H9 (cell line): ENCODE data around the gene EPS8. TPM values are rescaled to one million over a fixed set of nuclear protein-coding genes. Genes with fewer than 3 reads are reported as not detected.

Experiments
- DNase-seq: peaks from one replicate; pipeline ENCODE4 v3.0.0-alpha.2; 2017
- H2AFZ ChIP-seq: one replicate; pipeline ENCODE4 v1.6.1; 2013; ENCODE audit warnings: mild to moderate bottlenecking, low read length, control low read depth, moderate library complexity
- H2AK5ac ChIP-seq: 2 replicates; pipeline ENCODE4 v1.6.1; 2013; ENCODE audit warnings: low read length, control low read depth, mixed read lengths; ENCODE audit not compliant: insufficient read length
- H2BK120ac ChIP-seq: one replicate; pipeline ENCODE4 v1.6.1; 2013; ENCODE audit warnings: low read depth, mild to moderate bottlenecking, low read length, control low read depth, inconsistent platforms; ENCODE audit not compliant: poor library complexity, severe bottlenecking
- H2BK12ac ChIP-seq: 2 replicates; pipeline ENCODE4 v1.6.1; 2013; ENCODE audit warnings: low read length, control low read depth, mixed read lengths, low read depth; ENCODE audit not compliant: insufficient read length
- H2BK15ac ChIP-seq: 2 replicates; pipeline ENCODE4 v1.6.1; 2013; ENCODE audit warnings: low read depth, low read length, control low read depth
- H2BK20ac ChIP-seq: one replicate; pipeline ENCODE4 v1.6.1; 2013; ENCODE audit warnings: low read depth, mild to moderate bottlenecking, low read length, control low read depth, inconsistent platforms; ENCODE audit not compliant: poor library complexity, severe bottlenecking
- H2BK5ac ChIP-seq: 2 replicates; pipeline ENCODE4 v1.6.1; 2013; ENCODE audit warnings: low read length, control low read depth, mixed read lengths; ENCODE audit not compliant: insufficient read length
- H3K14ac ChIP-seq: 2 replicates; pipeline ENCODE4 v1.6.1; 2013; ENCODE audit warnings: low read length, control low read depth; ENCODE audit not compliant: insufficient read depth
- H3K18ac ChIP-seq: 2 replicates; pipeline ENCODE4 v1.6.1; 2013; ENCODE audit warnings: low read depth, mild to moderate bottlenecking, mixed read lengths, low read length, control low read depth; ENCODE audit not compliant: insufficient read length
- H3K23ac ChIP-seq: 2 replicates; pipeline ENCODE4 v1.6.1; 2013; ENCODE audit warnings: low read length, control low read depth, mixed read lengths, low read depth; ENCODE audit not compliant: insufficient read length
- H3K23me2 ChIP-seq: 2 replicates; pipeline ENCODE4 v1.6.1; 2013; ENCODE audit warnings: low read depth, mild to moderate bottlenecking, mixed read lengths, low read length, control low read depth; ENCODE audit not compliant: insufficient read length, poor library complexity, severe bottlenecking
- H3K27ac ChIP-seq: 2 replicates; pipeline ENCODE4 v1.5.1; 2013; ENCODE audit warnings: low read length, control low read depth, mixed read lengths, low read depth; ENCODE audit not compliant: insufficient read length
- H3K27me3 ChIP-seq: 2 replicates; pipeline ENCODE4 v1.6.1; 2013; ENCODE audit warnings: low read length, control low read depth, inconsistent platforms; ENCODE audit not compliant: insufficient read depth
- H3K4ac ChIP-seq: 2 replicates; pipeline ENCODE4 v1.6.1; 2013; ENCODE audit warnings: low read depth, mild to moderate bottlenecking, control low read depth, inconsistent platforms, low read length, moderate library complexity
- H3K4me1 ChIP-seq: 2 replicates; pipeline ENCODE4 v1.6.1; 2013; ENCODE audit warnings: low read length, control low read depth, inconsistent platforms; ENCODE audit not compliant: insufficient read depth
- H3K4me2 ChIP-seq: 2 replicates; pipeline ENCODE4 v1.6.1; 2013; ENCODE audit warnings: low read length, control low read depth, mixed read lengths; ENCODE audit not compliant: insufficient read length, insufficient read depth
- H3K56ac ChIP-seq: 2 replicates; pipeline ENCODE4 v1.6.1; 2013; ENCODE audit warnings: low read depth, mild to moderate bottlenecking, mixed read lengths, low read length, control low read depth; ENCODE audit not compliant: insufficient read length
- H3K79me1 ChIP-seq: 2 replicates; pipeline ENCODE4 v1.6.1; 2013; ENCODE audit warnings: low read depth, mild to moderate bottlenecking, moderate library complexity, low read length, control low read depth, inconsistent platforms; ENCODE audit not compliant: insufficient read depth, poor library complexity, severe bottlenecking
- H3K79me2 ChIP-seq: 2 replicates; pipeline ENCODE4 v1.6.1; 2013; ENCODE audit warnings: low read length, control low read depth, inconsistent platforms; ENCODE audit not compliant: insufficient read depth
- H3K9ac ChIP-seq: 2 replicates; pipeline ENCODE4 v1.6.1; 2013; ENCODE audit warnings: low read length, control low read depth, mixed read lengths; ENCODE audit not compliant: insufficient read length; ENCODE audit errors: extremely low read depth
- H3K9me3 ChIP-seq: one replicate; pipeline ENCODE4 v1.6.1; 2013; ENCODE audit warnings: low read depth, low read length, inconsistent platforms; ENCODE audit not compliant: control insufficient read depth
- H3T11ph ChIP-seq: one replicate; pipeline ENCODE4 v1.6.1; 2013; ENCODE audit warnings: mild to moderate bottlenecking, low read length, control low read depth, inconsistent platforms
- H4K20me1 ChIP-seq: one replicate; pipeline ENCODE4 v1.6.1; 2013; ENCODE audit not compliant: control insufficient read depth, insufficient read length, insufficient read depth
- H4K5ac ChIP-seq: 2 replicates; pipeline ENCODE4 v1.6.1; 2013; ENCODE audit warnings: low read depth, mild to moderate bottlenecking, mixed read lengths, low read length, control low read depth; ENCODE audit not compliant: insufficient read length
- H4K8ac ChIP-seq: replicated peaks from 2 replicates; pipeline ENCODE4 v1.6.1; 2013; ENCODE audit warnings: low read length, control low read depth, mixed read lengths, low read depth; ENCODE audit not compliant: insufficient read length
- H4K91ac ChIP-seq: 2 replicates; pipeline ENCODE4 v1.6.1; 2013; ENCODE audit warnings: low read depth, mild to moderate bottlenecking, moderate library complexity, mixed read lengths, low read length, control low read depth; ENCODE audit not compliant: insufficient read length
- H3K27ac Mint-ChIP-seq, 3 experiments: 2 replicates in 2 of 3; 3 replicates in 1 of 3; pipeline ENCODE4 v1.8.0; 2020 to 2021; ENCODE audit warnings: mixed read lengths in 3 of 3, mild to moderate bottlenecking in 1 of 3, moderate library complexity in 1 of 3
- H3K27me3 Mint-ChIP-seq: 2 replicates; pipeline ENCODE4 v1.8.0; 2021; ENCODE audit warnings: low read depth, mild to moderate bottlenecking, moderate library complexity, mixed read lengths
- H3K36me3 Mint-ChIP-seq, 3 experiments: 2 replicates in 2 of 3; 3 replicates in 1 of 3; pipeline ENCODE4 v1.8.0; 2020 to 2021; ENCODE audit warnings: low read depth in 3 of 3, mixed read lengths in 3 of 3; ENCODE audit not compliant: insufficient read depth in 1 of 3
- H3K4me1 Mint-ChIP-seq, 2 experiments: 2 replicates each; pipeline ENCODE4 v1.8.0; 2020; ENCODE audit warnings: mixed read lengths in 2 of 2
- H3K4me3 Mint-ChIP-seq, 2 experiments: 2 replicates in 1 of 2; 3 replicates in 1 of 2; pipeline ENCODE4 v1.8.0; 2020 to 2021; ENCODE audit warnings: mild to moderate bottlenecking in 2 of 2, mixed read lengths in 2 of 2, moderate library complexity in 1 of 2
- H3K9me3 Mint-ChIP-seq, 2 experiments: 2 replicates in 1 of 2; 3 replicates in 1 of 2; pipeline ENCODE4 v1.8.0; 2020; ENCODE audit warnings: mild to moderate bottlenecking in 2 of 2, mixed read lengths in 2 of 2, moderate library complexity in 1 of 2
- WGBS: extraction: QIAGEN DNeasy Blood & Tissue Kit; methylation state at CpG from one replicate; pipeline ENCODE4 v1.1.7; 2013; ENCODE audit warnings: missing lambda C conversion rate, low lambda C conversion rate, mixed read lengths; ENCODE audit not compliant: insufficient read length; ENCODE audit errors: extremely low coverage; 5-methylcytosine and 5-hydroxymethylcytosine counted together
- total RNA-seq: library from RNA; stranded (reverse); gene quantifications from 2 replicates; pipeline ENCODE4 v1.2.1, GENCODE V29; 2021
- TF ChIP-seq, protein P1 (sequence below): fragments of 200-600 bp; sonication (generic); conservative IDR thresholded peaks from 3 replicates; pipeline ENCODE4 v1.8.0; 2021; ENCODE audit warnings: antibody characterized with exemption, mild to moderate bottlenecking

Gene EPS8
- total RNA-seq, 1 experiment from 2014 or later = 2.2 TPM

DNA sequence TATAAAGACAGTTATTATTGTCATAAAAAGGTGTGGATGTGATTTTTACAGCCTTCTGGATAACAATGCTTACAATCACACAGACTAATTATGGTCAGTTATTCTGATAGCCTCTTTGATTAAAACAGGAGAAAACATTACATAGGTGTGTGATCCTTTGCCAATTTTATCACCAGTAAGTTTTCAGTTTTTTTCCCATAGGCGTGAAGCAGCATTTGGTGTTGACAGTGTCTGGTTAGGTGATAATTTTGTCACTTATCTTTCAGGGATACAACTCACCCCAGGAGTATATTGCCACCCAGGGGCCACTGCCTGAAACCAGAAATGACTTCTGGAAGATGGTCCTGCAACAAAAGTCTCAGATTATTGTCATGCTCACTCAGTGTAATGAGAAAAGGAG is 208.8 kb downstream of the EPS8 start:
- Histone ChIP-seq H3K4ac (no peak overlapping the region), H4K8ac (no peak overlapping the region), H2BK120ac (no peak overlapping the region), H3K79me1 (no peaks in the 10 kb centered on the region), H3K9me3 (peaks cover 5% of the 10 kb centered on the region), H2BK12ac (no peak overlapping the region), H3K23ac (no peak overlapping the region), H3K14ac (no peak overlapping the region), H3K9ac (no peak overlapping the region), H4K91ac (no peak overlapping the region), H3K27ac (no peak overlapping the region), H4K20me1 (no peaks in the 10 kb centered on the region), H2BK15ac (no peak overlapping the region), H3K56ac (no peak overlapping the region), H2BK5ac (no peak overlapping the region), H3K79me2 (no peaks in the 10 kb centered on the region), H2AFZ (no peak overlapping the region), H3K4me2 (no peak overlapping the region), H3K23me2 (no peaks in the 10 kb centered on the region), H3T11ph (no peak overlapping the region), H2BK20ac (no peak overlapping the region), H3K27me3 (no peaks in the 10 kb centered on the region), H4K5ac (no peak overlapping the region), H3K18ac (no peak overlapping the region), H2AK5ac (no peak overlapping the region), H3K4me1 (no peaks in the 10 kb centered on the region)
- peaks cover 4 to 7% of the 10 kb centered on the region in 2 experiments; a peak in 3 of 4 replicates for H3K4me1 Mint-ChIP-seq
- peaks cover 3 to 14% (median 9%) of the 10 kb centered on the region in 3 experiments; a peak in 5 of 7 replicates for H3K36me3 Mint-ChIP-seq
- H3K27ac Mint-ChIP-seq = no peak overlapping the region
- DNase-seq = no peak
- TF ChIP-seq, protein P1, sequence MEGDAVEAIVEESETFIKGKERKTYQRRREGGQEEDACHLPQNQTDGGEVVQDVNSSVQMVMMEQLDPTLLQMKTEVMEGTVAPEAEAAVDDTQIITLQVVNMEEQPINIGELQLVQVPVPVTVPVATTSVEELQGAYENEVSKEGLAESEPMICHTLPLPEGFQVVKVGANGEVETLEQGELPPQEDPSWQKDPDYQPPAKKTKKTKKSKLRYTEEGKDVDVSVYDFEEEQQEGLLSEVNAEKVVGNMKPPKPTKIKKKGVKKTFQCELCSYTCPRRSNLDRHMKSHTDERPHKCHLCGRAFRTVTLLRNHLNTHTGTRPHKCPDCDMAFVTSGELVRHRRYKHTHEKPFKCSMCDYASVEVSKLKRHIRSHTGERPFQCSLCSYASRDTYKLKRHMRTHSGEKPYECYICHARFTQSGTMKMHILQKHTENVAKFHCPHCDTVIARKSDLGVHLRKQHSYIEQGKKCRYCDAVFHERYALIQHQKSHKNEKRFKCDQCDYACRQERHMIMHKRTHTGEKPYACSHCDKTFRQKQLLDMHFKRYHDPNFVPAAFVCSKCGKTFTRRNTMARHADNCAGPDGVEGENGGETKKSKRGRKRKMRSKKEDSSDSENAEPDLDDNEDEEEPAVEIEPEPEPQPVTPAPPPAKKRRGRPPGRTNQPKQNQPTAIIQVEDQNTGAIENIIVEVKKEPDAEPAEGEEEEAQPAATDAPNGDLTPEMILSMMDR = no peak
- WGBS = no CpG with 5 or more reads among the region's 1 CpG
- no peaks in the 10 kb centered on the region; the same call in 1 of the 2 replicates for H3K27me3 Mint-ChIP-seq
- no peak overlapping the region for H3K4me3 Mint-ChIP-seq
- peaks cover 5 to 10% of the 10 kb centered on the region in 2 experiments for H3K9me3 Mint-ChIP-seq
